Lung (tissue), 12 donors: ENCODE results near the gene GNG12. TPM values are rescaled to one million over a fixed set of nuclear protein-coding genes. Genes with fewer than 3 reads are reported as not detected.

Experiments used
- ATAC-seq: fragments of 200-7000 bp; cut with Tn5 transposase; one replicate; pipeline ENCODE4 v1.9.1; 2020; ENCODE audit warnings: moderate number of reproducible peaks; ENCODE audit not compliant: insufficient read depth, low FRiP score
- DNase-seq, 3 donors: peaks; one replicate each; pipeline ENCODE4 v3.0.0-alpha.2; 2013 to 2017
- H3K27ac ChIP-seq, 2 donors: one replicate each; pipeline ENCODE4 v1.5.1; 2013; ENCODE audit warnings: mild to moderate bottlenecking in 2 of 2, moderate library complexity in 2 of 2, control low read depth in 1 of 2, inconsistent platforms in 1 of 2, low read depth in 1 of 2, low read length in 1 of 2
- H3K27me3 ChIP-seq, 3 donors: one replicate each; pipeline ENCODE4 v1.5.1; 2013; ENCODE audit warnings: low read length in 2 of 3; ENCODE audit not compliant: control insufficient read depth in 3 of 3, insufficient read depth in 3 of 3
- H3K36me3 ChIP-seq, 4 donors: one replicate each; pipeline ENCODE4 v1.5.1; 2013; ENCODE audit warnings: low read length in 4 of 4, mild to moderate bottlenecking in 1 of 4, moderate library complexity in 1 of 4; ENCODE audit not compliant: control insufficient read depth in 4 of 4, insufficient read depth in 4 of 4
- H3K4me1 ChIP-seq, 5 donors: one replicate each; pipeline ENCODE4 v1.5.1; 2013; ENCODE audit warnings: low read length in 5 of 5, mild to moderate bottlenecking in 2 of 5, moderate library complexity in 1 of 5; ENCODE audit not compliant: control insufficient read depth in 5 of 5, insufficient read depth in 5 of 5
- H3K4me3 ChIP-seq: one replicate; pipeline ENCODE4 v1.5.1; 2013; ENCODE audit warnings: mild to moderate bottlenecking, control low read depth, moderate library complexity
- H3K9ac ChIP-seq, 2 donors: one replicate each; pipeline ENCODE4 v1.5.1; 2013; ENCODE audit warnings: low read length in 2 of 2, control low read depth in 1 of 2; ENCODE audit not compliant: insufficient read depth in 1 of 2
- H3K9me3 ChIP-seq, 4 donors: one replicate each; pipeline ENCODE4 v1.5.1; 2013; ENCODE audit warnings: low read length in 3 of 4, mild to moderate bottlenecking in 1 of 4, moderate library complexity in 1 of 4; ENCODE audit not compliant: control insufficient read depth in 4 of 4, insufficient read depth in 3 of 4
- CTCF ChIP-seq: IDR thresholded peaks from 2 replicates; pipeline ENCODE4 v1.5.1; 2012; ENCODE audit warnings: mild to moderate bottlenecking; ENCODE audit errors: control extremely low read depth, extremely low read depth
- WGBS, 2 donors: extraction: QIAGEN DNeasy Blood & Tissue Kit; methylation state at CpG; one replicate each; pipeline ENCODE4 v1.1.7; 2013; 5-methylcytosine and 5-hydroxymethylcytosine counted together
- polyA plus RNA-seq, 2 donors: library from polyadenylated mRNA; stranded (reverse); fragments of 200-250 nt; gene quantifications; one replicate each; pipeline ENCODE4 v1.2.1, GENCODE V29; 2013
- total RNA-seq, 2 donors: library from RNA; depleted of rRNA in 1 of 2; stranded (reverse); fragments of >200 nt in 1 of 2; gene quantifications; one replicate each; pipeline ENCODE4 v1.2.1, GENCODE V29; 2014 to 2021
- donor health status: control.
- donor health status: control.
- donor health status: Bipolar disorder and iron deficiency.
- donor health status: healthy.
- donor health status: DM: yes; HTN: yes; CAD: no.

Gene GNG12
- total and polyA plus RNA-seq, 4 donors: 14.0 to 68.4 (median 32.1) TPM

GRCh38 chr1:67803380-67804279 is 29.6 kb downstream of the GNG12 start:
- DNase-seq: no peak
- Histone ChIP-seq H3K36me3 (no peaks in the 10 kb centered on the region), H3K9ac (no peak overlapping the region), H3K4me1 (peaks cover 0 to 20% (median 3%) of the 10 kb centered on the region in 5 donors), H3K9me3 (no peaks in the 10 kb centered on the region), H3K27ac (no peak overlapping the region), H3K27me3 (no peaks in the 10 kb centered on the region), H3K4me3 (no peak overlapping the region)
- no peak for TF ChIP-seq CTCF
- WGBS, 2 donors: 82 to 89% methylated on average over 7 of the region's 7 CpGs
- ATAC-seq: no peak

GRCh38 chr1:67802565-67802964 is 30.7 kb downstream of the GNG12 start:
- H3K27ac ChIP-seq: no peak overlapping the region
- H3K4me3 ChIP-seq: no peak overlapping the region
- H3K4me1 ChIP-seq: peaks cover 0 to 20% (median 3%) of the 10 kb centered on the region in 5 donors
- H3K36me3 ChIP-seq: no peaks in the 10 kb centered on the region
- no peak overlapping the region for H3K9ac ChIP-seq
- no peaks in the 10 kb centered on the region for H3K9me3 ChIP-seq
- DNase-seq: no peak
- 87 to 88% methylated on average over 3 of the region's 3 CpGs for WGBS, 2 donors
- H3K27me3 ChIP-seq: no peaks in the 10 kb centered on the region
- ATAC-seq: no peak
- TF ChIP-seq CTCF: no peak

GRCh38 chr1:67801903-67802302 is 31.4 kb downstream of the GNG12 start:
- ATAC-seq (no peak), DNase-seq (no peak)
- H3K4me1 ChIP-seq: peaks cover 0 to 20% (median 3%) of the 10 kb centered on the region in 5 donors
- no peak overlapping the region for H3K27ac ChIP-seq
- H3K36me3 ChIP-seq: no peaks in the 10 kb centered on the region
- no peak overlapping the region for H3K4me3 ChIP-seq
- no peak overlapping the region for H3K9ac ChIP-seq
- no peak for TF ChIP-seq CTCF
- H3K27me3 ChIP-seq: no peaks in the 10 kb centered on the region
- H3K9me3 ChIP-seq: no peaks in the 10 kb centered on the region
